CD1c-positive myeloid dendritic cell (primary cell): Measurements from ENCODE around the gene NELFE.
"Not testable (repeated sequence)": the region's sequence is repeated elsewhere in the genome, so short reads cannot be mapped to it uniquely, and the experiment has no call there.

Experiments
- DNase-seq: peaks from one replicate; pipeline ENCODE4 v3.0.0-alpha.2; 2016; ENCODE audit errors: extremely low spot score

NELFE gene

DNA sequence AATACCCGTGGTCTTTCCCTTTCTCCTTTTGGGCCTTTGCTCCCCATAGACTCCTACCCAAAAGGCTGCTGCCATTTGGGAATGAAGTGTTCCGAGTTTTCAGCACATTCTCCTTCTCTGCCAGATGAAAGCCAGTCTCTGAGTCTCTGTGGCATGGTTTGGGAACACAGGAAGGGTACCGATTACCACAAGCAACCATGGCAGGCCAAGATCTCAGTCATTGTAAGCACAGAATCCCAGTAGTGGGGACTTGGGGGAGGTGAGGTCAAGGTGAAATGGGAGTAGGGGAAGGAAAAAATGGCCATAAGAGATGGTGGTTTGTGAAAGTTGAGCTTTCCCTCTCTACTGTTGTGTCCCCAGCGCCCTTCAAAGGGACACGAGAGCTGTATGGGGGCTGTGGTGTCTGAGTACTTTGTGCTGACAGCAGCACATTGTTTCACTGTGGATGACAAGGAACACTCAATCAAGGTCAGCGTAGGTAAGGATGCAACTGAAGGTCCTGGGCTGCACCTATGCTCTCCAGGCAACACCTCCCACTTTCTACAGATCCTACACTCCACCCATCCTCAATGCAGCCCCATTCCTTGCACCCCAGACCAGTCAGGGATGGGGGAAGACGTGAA lies 8.7 kb downstream of the NELFE start:
- DNase-seq: no peak

DNA sequence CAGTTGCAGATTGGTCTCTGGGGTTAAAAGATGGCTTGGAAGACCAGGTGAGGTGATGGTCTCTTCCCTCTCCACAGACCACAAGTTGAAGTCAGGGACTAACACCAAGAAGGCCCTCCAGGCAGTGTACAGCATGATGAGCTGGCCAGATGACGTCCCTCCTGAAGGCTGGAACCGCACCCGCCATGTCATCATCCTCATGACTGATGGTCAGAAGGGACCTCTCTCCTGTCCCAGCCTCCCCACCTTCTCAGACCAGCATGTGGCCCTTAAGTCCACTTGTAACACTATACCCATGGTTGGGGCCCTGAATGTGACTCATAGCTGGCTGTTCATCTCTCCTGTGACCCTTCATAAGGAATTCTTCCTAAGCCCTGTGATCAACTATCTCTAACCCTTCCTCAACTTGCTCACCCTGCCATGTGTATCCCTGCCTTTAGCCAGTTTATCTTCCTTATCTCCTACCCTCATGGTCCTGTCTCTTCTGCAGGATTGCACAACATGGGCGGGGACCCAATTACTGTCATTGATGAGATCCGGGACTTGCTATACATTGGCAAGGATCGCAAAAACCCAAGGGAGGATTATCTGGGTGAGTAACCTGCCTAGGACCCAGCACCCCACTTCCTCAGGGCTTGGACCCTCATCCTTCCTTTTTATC lies 9.9 kb downstream of the NELFE start:
- no peak for DNase-seq

DNA sequence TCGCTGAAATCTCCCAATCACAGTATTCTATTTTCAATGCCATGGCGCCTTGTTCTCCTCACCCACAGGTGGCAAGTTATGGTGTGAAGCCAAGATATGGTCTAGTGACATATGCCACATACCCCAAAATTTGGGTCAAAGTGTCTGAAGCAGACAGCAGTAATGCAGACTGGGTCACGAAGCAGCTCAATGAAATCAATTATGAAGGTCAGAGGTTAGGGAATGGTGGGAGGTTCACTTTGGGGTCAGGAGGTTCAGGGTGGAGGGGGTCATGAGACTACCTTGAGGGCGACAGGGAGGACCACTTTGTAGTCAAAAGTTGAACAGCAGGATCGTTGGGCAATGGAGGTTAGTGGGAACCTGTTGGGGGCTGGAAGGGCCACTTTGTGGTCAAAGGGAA lies 10.5 kb downstream of the NELFE start:
- no peak for DNase-seq

DNA sequence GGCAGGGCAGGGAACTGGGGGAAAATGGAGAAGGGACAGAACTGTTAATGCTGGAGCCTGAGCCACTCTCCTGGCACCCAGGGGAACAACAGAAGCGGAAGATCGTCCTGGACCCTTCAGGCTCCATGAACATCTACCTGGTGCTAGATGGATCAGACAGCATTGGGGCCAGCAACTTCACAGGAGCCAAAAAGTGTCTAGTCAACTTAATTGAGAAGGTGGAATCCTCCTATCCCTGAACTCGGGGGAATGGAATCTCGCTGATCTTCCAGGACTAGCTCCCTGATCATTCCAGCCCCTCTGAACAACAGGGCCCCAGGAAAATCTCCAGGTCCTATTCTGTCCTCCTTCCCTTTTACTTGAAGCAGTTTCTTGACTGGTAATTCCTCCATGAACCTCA lies 10.9 kb downstream of the NELFE start:
- DNase-seq: no peak

DNA sequence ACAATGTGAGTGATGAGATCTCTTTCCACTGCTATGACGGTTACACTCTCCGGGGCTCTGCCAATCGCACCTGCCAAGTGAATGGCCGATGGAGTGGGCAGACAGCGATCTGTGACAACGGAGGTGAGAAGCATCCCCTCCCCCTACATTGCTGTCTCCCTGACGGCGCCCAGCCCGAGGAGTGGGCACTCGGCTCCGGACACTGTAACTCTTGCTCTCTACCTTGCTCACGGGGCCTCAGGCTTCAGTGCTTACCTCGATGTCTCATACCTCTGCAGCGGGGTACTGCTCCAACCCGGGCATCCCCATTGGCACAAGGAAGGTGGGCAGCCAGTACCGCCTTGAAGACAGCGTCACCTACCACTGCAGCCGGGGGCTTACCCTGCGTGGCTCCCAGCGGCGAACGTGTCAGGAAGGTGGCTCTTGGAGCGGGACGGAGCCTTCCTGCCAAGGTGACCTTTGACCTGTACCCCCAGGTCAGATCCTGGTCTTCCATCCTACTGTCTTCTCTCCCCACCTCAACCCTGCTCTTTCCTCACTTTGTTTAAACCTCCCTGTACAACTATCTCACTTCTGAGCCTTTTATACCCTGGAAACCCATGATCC lies 11.6 kb downstream of the NELFE start:
- DNase-seq: no peak

DNA sequence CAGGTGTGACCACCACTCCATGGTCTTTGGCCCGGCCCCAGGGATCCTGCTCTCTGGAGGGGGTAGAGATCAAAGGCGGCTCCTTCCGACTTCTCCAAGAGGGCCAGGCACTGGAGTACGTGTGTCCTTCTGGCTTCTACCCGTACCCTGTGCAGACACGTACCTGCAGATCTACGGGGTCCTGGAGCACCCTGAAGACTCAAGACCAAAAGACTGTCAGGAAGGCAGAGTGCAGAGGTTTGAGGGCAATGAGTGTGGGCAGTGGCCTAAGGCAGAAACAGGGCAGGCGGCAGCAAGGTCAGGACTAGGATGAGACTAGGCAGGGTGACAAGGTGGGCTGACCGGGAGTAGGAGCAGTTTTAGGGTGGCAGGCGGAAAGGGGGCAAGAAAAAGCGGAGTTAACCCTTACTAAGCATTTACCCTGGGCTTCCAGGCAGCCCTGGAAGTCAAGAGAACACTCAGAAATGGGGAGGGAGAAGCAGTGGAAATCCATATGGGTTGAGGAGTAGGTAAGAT lies 12.3 kb downstream of the NELFE start:
- no peak for DNase-seq

DNA sequence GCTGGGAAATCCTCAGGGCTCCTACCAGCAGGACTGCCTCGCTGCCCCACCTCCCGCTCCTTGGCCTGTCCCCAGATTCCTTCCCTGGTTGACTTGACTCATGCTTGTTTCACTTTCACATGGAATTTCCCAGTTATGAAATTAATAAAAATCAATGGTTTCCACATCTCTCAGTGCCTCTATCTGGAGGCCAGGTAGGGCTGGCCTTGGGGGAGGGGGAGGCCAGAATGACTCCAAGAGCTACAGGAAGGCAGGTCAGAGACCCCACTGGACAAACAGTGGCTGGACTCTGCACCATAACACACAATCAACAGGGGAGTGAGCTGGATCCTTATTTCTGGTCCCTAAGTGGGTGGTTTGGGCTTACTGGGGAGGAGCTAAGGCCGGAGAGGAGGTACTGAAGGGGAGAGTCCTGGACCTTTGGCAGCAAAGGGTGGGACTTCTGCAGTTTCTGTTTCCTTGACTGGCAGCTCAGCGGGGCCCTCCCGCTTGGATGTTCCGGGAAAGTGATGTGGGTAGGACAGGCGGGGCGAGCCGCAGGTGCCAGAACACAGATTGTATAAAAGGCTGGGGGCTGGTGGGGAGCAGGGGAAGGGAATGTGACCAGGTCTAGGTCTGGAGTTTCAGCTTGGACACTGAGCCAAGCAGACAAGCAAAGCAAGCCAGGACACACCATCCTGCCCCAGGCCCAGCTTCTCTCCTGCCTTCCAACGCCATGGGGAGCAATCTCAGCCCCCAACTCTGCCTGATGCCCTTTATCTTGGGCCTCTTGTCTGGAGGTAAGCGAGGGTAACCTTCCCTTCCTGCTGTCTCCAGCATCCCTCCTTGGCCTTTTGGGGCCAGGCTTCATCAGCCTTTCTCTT lies 13.0 kb downstream of the NELFE start, which contains the start of gene CFB:
TSS of gene CFB (plus strand) at position 589 of the 863 bp plus-strand sequence. CDS start at position 716, 127 bp downstream.
- peak; percentile 76 for DNase-seq

DNA sequence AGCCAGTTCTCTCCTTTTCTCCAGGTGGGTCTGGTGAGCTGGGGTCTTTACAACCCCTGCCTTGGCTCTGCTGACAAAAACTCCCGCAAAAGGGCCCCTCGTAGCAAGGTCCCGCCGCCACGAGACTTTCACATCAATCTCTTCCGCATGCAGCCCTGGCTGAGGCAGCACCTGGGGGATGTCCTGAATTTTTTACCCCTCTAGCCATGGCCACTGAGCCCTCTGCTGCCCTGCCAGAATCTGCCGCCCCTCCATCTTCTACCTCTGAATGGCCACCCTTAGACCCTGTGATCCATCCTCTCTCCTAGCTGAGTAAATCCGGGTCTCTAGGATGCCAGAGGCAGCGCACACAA lies 13.6 kb downstream of the NELFE start:
- DNase-seq: no peak

DNA sequence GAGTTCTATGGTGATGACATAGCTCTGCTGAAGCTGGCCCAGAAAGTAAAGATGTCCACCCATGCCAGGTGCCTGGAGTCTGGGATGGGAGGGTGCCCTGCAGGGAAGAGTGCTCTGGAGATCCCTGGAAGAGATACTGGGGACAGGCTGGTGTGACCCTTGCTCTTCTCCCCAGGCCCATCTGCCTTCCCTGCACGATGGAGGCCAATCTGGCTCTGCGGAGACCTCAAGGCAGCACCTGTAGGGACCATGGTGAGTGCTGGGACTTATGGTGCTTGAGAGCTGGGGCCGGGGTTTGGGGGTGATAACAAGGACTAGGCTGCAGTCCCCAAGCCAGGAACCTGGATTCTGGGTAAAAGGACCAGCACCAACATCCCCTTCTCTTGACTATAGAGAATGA lies 15.0 kb downstream of the NELFE start:
- no peak for DNase-seq

DNA sequence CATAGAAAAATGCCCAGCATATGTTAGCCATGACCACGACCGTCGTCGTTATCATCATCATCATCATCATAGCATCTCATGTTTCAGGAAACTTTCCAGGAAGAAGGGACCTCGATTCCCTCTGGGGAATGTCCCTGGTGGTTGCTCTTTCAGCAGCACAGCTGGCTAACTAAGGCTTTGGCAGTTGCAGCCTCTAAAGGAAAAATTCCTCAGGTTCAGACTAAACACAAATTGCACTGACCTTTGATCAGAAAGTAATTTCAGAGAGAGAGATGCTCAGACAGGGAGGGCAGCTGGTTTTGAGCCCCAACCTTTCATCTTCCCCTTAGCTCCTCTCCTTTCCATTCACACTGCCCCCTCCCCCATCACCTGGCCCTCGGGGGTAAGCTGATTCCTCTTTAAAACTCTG lies 18.5 kb downstream of the NELFE start:
- no peak for DNase-seq

DNA sequence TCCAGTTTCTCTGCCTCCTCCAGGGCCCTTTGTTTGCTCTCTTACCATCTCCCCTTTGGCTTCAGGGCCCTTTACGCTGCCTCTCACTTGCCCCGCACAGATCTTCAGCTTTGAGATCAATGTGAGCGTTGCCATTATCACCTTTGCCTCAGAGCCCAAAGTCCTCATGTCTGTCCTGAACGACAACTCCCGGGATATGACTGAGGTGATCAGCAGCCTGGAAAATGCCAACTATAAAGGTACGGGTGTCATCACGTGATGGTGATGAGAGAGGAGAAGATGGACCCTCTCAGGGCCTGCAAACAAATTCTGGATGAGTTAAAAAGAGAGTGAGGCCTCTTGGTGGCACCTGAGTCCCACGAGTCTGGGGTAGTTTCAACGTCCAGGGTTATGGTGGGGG lies 22.9 kb downstream of the NELFE start:
- no peak for DNase-seq

DNA sequence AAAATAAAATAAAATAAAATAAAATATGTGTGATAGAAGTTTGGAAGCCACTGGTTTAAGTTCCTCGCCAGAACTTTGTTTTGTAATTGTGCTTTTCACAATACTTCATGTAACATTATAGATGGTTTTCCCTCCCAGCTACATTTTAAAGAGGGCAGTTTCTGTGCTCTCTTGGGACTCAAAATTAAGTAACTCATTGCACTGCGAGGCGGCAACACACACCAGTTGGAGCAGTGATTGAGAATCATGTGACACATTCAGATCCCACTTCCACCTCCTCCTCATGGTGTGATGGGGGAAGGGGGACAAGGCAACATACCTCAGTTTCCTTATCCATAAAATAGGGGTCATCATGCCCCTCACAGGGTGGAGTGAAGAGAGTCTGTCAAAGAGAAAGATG lies 23.8 kb downstream of the NELFE start:
- no peak for DNase-seq

DNA sequence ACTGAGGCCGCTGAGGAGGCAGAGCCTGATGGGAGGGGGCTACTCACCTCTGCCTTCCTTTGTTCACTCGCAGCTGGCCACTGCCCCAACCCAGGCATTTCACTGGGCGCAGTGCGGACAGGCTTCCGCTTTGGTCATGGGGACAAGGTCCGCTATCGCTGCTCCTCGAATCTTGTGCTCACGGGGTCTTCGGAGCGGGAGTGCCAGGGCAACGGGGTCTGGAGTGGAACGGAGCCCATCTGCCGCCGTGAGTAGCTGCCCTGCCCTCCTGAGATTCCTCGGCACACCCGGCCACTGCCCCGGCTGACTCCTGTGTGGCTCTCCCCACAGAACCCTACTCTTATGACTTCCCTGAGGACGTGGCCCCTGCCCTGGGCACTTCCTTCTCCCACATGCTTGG lies 25.2 kb downstream of the NELFE start:
- DNase-seq: no peak

DNA sequence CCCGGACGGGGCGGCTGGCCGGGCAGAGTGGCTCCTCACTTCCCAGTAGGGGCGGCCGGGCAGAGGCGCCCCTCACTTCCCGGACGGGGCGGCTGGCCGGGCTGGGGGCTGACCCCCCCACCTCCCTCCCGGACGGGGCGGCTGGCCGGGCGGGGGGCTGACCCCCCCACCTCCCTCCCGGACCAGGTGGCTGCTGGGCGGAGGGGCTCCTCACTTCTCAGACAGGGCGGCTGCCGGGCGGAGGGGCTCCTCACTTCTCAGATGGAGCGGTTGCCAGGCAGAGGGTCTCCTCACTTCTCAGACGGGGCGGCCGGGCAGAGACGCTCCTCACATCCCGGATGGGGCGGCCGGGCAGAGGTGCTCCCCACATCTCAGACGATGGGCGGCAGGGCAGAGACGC lies 26.6 kb downstream of the NELFE start:
- not testable (repeated sequence) for DNase-seq

DNA sequence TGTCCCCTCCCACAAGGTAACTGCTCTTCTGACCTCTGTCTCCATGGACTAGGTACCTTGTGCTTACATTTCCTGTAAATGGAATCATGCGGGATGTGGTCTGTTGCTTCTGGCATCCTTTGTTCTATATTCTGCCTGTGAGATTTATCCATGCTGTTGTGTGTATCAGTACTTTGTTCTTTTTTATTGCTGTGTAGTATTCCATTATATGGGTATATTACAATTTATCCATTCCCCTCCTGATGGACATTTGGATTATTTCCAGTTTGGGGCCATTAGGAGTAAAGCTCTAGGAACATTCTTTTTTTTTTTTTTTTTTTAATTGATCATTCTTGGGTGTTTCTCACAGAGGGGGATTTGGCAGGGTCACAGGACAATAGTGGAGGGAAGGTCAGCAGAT lies 27.8 kb downstream of the NELFE start:
- DNase-seq: no peak

DNA sequence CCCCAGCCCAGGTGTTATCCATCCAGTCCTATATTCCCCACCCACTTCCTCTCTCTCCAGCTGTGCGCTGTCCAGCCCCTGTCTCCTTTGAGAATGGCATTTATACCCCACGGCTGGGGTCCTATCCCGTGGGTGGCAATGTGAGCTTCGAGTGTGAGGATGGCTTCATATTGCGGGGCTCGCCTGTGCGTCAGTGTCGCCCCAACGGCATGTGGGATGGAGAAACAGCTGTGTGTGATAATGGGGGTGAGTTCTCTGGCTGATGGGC lies 30.2 kb downstream of the NELFE start:
- DNase-seq: no peak

DNA sequence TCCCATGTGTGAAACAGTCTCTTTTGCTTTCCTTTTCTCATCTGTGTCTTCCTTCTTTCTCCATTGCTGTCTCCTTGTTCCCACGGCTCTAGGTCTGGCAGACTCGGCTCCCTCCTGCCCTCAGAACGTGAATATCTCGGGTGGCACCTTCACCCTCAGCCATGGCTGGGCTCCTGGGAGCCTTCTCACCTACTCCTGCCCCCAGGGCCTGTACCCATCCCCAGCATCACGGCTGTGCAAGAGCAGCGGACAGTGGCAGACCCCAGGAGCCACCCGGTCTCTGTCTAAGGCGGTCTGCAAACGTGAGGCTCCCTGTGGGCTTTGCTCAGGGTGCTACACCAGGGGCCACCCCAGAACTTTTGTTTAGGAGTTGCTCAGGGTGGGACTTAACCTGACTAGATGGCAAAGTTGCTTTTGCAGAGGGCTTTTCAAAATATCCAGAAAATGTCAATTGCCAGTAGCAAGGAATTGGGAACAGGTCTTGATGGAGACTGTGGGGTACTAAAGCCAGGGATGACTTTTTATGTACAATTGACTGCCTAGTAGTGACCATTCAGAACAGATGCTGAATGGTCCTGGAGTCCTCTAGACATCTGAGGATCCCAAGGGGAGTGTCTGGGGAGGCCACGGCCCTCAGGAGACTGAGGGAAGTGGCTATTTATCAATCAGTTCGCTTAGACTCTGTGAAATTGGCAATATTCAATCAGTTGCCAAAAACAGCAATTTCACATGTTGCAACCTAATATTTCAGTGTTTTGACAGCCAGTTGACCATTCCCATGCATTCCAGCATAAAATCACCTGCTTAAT lies 30.7 kb downstream of the NELFE start:
- DNase-seq: no peak

DNA sequence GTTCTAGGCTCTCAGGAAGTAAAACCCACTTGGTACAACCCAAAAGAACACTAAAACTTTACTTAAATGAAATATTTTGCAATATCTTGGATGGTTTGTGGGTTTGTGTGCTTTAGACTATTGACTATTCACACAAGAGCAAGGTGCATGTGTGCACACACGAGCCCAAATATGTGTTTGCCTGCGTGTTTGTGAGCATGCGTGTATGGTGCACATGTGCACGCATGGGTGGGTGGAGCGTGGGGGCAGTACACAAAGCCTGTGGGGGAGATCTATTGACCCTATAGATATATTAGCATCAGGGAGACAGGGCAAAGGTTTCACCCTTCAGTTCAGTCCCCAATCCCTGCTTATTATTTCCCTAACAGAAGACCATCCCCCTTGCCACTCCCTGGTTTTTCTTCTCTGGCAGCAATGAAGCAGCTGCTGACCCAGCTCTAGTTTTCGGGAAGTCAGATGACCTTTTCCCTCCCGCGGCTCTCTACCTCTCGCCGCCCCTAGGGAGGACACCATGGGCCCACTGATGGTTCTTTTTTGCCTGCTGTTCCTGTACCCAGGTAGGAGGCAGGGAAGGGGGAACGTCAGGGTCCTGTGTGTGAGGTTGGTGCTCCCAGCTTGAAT lies 31.4 kb downstream of the NELFE start, which contains the start of gene C2:
TSS of gene C2 (plus strand) at position 476 of the 621 bp plus-strand sequence. CDS start at position 512, 36 bp downstream.
- DNase-seq: no peak

DNA sequence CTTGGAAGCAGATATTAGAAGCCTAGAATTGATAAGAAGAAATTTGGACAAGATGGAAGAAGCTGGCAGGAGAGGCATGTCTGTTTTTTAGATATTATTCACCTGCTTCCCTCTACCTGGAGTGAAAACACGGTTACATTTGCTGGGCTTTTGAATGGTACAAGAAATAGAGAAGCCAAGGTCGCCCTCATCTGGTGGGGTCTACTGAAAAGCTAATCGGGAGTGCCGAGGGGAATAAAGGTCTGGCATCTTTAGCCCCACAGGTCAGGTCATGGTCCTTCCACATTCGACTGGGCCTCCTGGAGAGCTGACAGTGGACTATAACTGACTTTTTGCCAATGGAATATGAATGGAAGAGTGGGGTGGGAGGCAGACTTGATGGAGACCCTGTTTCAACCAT lies 35.8 kb downstream of the NELFE start:
- peak; percentile 37 for DNase-seq

DNA sequence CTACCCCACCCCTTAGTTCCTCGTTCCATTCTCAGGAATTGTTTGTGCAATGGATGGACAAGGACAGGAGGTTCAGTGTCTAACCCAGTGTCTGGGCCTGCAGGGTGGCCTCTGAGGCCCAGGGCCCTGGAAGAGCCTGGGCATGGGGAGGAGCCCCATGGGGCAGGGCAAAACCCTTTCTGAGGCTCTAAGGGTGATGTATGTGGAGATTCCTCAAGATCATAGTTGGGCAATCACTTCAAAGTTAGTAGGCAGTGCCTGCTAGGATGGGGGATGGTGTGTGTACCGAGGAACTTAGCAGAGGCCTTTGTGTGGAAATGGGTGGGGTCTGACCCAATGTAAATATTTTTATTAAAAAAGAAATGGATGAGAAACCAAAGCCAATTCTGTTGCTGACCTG lies 38.0 kb downstream of the NELFE start:
- DNase-seq: peak; percentile 86
